Measurements from ENCODE around the gene CEP85L. TPM values are rescaled to one million over a fixed set of nuclear protein-coding genes. Genes with fewer than 3 reads are reported as not detected.

Gene CEP85L
- total and polyA plus RNA-seq, 2 of the 4 experiments (the other 2 are of a cell fraction): 2.3 to 25.6 TPM

GRCh38 chr6:118603372-118603771 is 48.0 kb downstream of the CEP85L start:
- WGBS, 2 experiments (ENCODE audit: extremely low coverage in 2 of 2, insufficient read length in 1 of 2): no CpG with 5 or more reads among the region's 2 CpGs
- H3K36me3 ChIP-seq (ENCODE audit: control insufficient read depth, insufficient read depth, low read length): no peaks in the 10 kb centered on the region
- no peak overlapping the region for H2AFZ ChIP-seq (replicated peaks; ENCODE audit: low read length, poor library complexity)
- no peak overlapping the region for H3K27ac ChIP-seq (ENCODE audit: insufficient read depth, low read length)
- no peak for ATAC-seq (ENCODE audit: low read depth)
- H3K56ac ChIP-seq (ENCODE audit: extremely low read depth, insufficient read depth, low read length): no peak overlapping the region
- no peak overlapping the region for H3K14ac ChIP-seq (replicated peaks; ENCODE audit: low read depth, low read length)
- H3K4me3 ChIP-seq (ENCODE audit: insufficient read depth, low read depth, low read length): no peak overlapping the region
- no peaks in the 10 kb centered on the region for H3K9me3 ChIP-seq (ENCODE audit: control insufficient read depth, insufficient read depth, low read length)
- peaks cover 17 to 21% of the 10 kb centered on the region in 2 experiments for H3K79me1 ChIP-seq (ENCODE audit: low read depth in 1 of 2, low read length in 2 of 2)
- CTCF ChIA-PET: no interaction called here
- TF ChIP-seq NFE2L2 (IDR thresholded peaks at IDR 0.05; ENCODE audit: low read depth, low read length) (no peak), RFX5 (IDR thresholded peaks at IDR 0.05; ENCODE audit: low read depth, low read length) (no peak), USF2 (IDR thresholded peaks at IDR 0.05; ENCODE audit: low read depth, low read length) (no peak), CEBPB (IDR thresholded peaks at IDR 0.05; ENCODE audit: low read depth, low read length) (no peak), MXI1 (IDR thresholded peaks at IDR 0.05; ENCODE audit: borderline replicate concordance, low read depth, low read length) (no peak)
- POLR2A ChIA-PET (ENCODE audit: unreplicated experiment): no interaction called here
- no peak overlapping the region for H4K91ac ChIP-seq (ENCODE audit: insufficient read depth, low read depth, low read length)
- H2BK20ac ChIP-seq (ENCODE audit: low read depth, low read length): no peak overlapping the region
- no peak overlapping the region for H2BK5ac ChIP-seq (ENCODE audit: low read depth, low read length, poor library complexity, severe bottlenecking)
- no peak overlapping the region for H3K18ac ChIP-seq (ENCODE audit: low read depth, low read length)
- no peak overlapping the region for H4K5ac ChIP-seq (ENCODE audit: low read depth, low read length)
- H3K4me1 ChIP-seq (ENCODE audit: control insufficient read depth, insufficient read depth, low read length): no peaks in the 10 kb centered on the region
- no peaks in the 10 kb centered on the region for H3K9me1 ChIP-seq (ENCODE audit: insufficient read depth, low read length)
- dilution Hi-C loops (cut with HindIII; ENCODE audit: low sequenced_read_pairs, unreplicated experiment): no loop called here
- in situ Hi-C loops (cut with MboI; ENCODE audit: low sequenced_read_pairs): no loop called here
- no peak overlapping the region for H2BK15ac ChIP-seq (ENCODE audit: low read depth, low read length)
- H3K23ac ChIP-seq (ENCODE audit: low read depth, low read length): no peak overlapping the region
- H4K8ac ChIP-seq (ENCODE audit: low read depth in 2 of 2, low read length in 2 of 2): no peak overlapping the region
- DNase-seq: no peak
- BruUV-seq (replicated peaks): no TSS peak
- intact Hi-C loops (cut with micrococcal nuclease): no loop called here
- H3K27me3 ChIP-seq (ENCODE audit: control insufficient read depth, insufficient read depth, low read length): no peaks in the 10 kb centered on the region
- H2AK9ac ChIP-seq (replicated peaks; ENCODE audit: low read depth, low read length, poor library complexity): no peak overlapping the region
- no peak overlapping the region for H3K4ac ChIP-seq (ENCODE audit: low read depth, low read length)
- no peak overlapping the region for H2AK5ac ChIP-seq (ENCODE audit: low read depth, low read length)
- H3K9ac ChIP-seq (ENCODE audit: low read depth, low read length): no peak overlapping the region
- H4K20me1 ChIP-seq (ENCODE audit: insufficient read depth, low read length): no peaks in the 10 kb centered on the region
- H3K4me2 ChIP-seq (ENCODE audit: low read depth, low read length): no peak overlapping the region
- H2BK120ac ChIP-seq (ENCODE audit: low read depth, low read length): no peak overlapping the region
